ENCODE data around the gene JAM3. TPM values are rescaled to one million over a fixed set of nuclear protein-coding genes. Genes with fewer than 3 reads are reported as not detected.

JAM3 gene
- total and polyA plus RNA-seq, 9 of the 15 experiments (the other 6 are each of a cell fraction or from before 2014, with no cell fraction given), result 0.22 to 0.76 (median 0.40) TPM

- no peak overlapping the region for H3K9ac ChIP-seq (ENCODE audit: insufficient read depth in 1 of 2, low read depth in 2 of 2, low read length in 2 of 2)
- no peak overlapping the region for H3K4me3 ChIP-seq
- H3K27ac ChIP-seq (ENCODE audit: extremely low read depth, low read depth, low read length), result no peak overlapping the region
- no peak overlapping the region for H2AFZ ChIP-seq (ENCODE audit: low read depth, low read length)
- no peaks in the 10 kb centered on the region for H3K36me3 ChIP-seq (ENCODE audit: control insufficient read depth, insufficient read depth, low read length)
- H3K27me3 ChIP-seq (ENCODE audit: control insufficient read depth in 2 of 2, insufficient read depth in 2 of 2, low read length in 2 of 2), result peaks cover 36 to 91% of the 10 kb centered on the region in 2 experiments
- DNase-seq (ENCODE audit: extremely low read depth in 1 of 4, low spot score in 3 of 4) (no peak), ATAC-seq (no peak), FAIRE-seq (no peak)
- no peaks in the 10 kb centered on the region for H4K20me1 ChIP-seq (replicated peaks; ENCODE audit: control insufficient read depth, insufficient read depth, low read length)
- H3K4me1 ChIP-seq (replicated peaks in 1 of 2; ENCODE audit: control insufficient read depth in 2 of 2, insufficient read depth in 2 of 2, low read length in 2 of 2), result peaks cover 0 to 6% of the 10 kb centered on the region in 2 experiments; a peak in 2 of 5 replicates
- H3K9me3 ChIP-seq (replicated peaks; ENCODE audit: control insufficient read depth, insufficient read depth, low read depth, low read length), result no peaks in the 10 kb centered on the region
- 0% methylated on average over 8 of the region's 8 CpGs for WGBS (ENCODE audit: insufficient coverage, low coverage, missing lambda C conversion rate)
- ChIA-PET CTCF (ENCODE audit: low intra/inter-chr PET ratio) (no interaction called here), POLR2A (interaction anchor here (0.7 to 1.3 kb wide), 2 partner anchors 10 to 26 kb away, joined by 3 to 4 read pairs; no protein-coding TSS in a partner anchor)
- no peaks in the 10 kb centered on the region for H3K9me1 ChIP-seq (ENCODE audit: control insufficient read depth, insufficient read depth, low read length)
- in situ Hi-C loops (cut with MboI) (no loop called here), intact Hi-C loops (cut with micrococcal nuclease) (no loop called here)
- BruUV-seq (replicated peaks), result no TSS peak
- H3K4me2 ChIP-seq (ENCODE audit: insufficient read depth, low read length), result no peak overlapping the region
- no peaks in the 10 kb centered on the region for H3K79me2 ChIP-seq (ENCODE audit: control insufficient read depth, insufficient read depth, low read length)
- TF ChIP-seq MTA2 (IDR thresholded peaks at IDR 0.05; ENCODE audit: low read depth) (no peak), SNIP1 (IDR thresholded peaks at IDR 0.05; ENCODE audit: low read depth) (no peak), CAMTA2 (CRISPR knock-in tag; conservative IDR thresholded peaks at IDR 0.05) (no peak), HDAC1 (IDR thresholded peaks at IDR 0.05) (no peak), ARNT (IDR thresholded peaks at IDR 0.05) (no peak), SIRT6 (IDR thresholded peaks at IDR 0.05; ENCODE audit: low read depth, low read length) (no peak), RFX5 (IDR thresholded peaks at IDR 0.05; ENCODE audit: low read depth, low read length) (no peak), TAF1 (IDR thresholded peaks at IDR 0.05; ENCODE audit: control insufficient read depth, extremely low read depth, insufficient read depth, low read length, severe bottlenecking) (no peak), ETV5 (CRISPR knock-in tag; IDR thresholded peaks at IDR 0.05; ENCODE audit: low read depth) (no peak), CXXC5 (CRISPR knock-in tag; IDR thresholded peaks at IDR 0.05) (no peak), PTRF (tag; IDR thresholded peaks at IDR 0.05) (no peak), HMGN3 (IDR thresholded peaks at IDR 0.05; ENCODE audit: borderline replicate concordance, extremely low read depth, insufficient read length, low read depth, low read length) (no peak)
- TF ChIP-seq, protein P1, sequence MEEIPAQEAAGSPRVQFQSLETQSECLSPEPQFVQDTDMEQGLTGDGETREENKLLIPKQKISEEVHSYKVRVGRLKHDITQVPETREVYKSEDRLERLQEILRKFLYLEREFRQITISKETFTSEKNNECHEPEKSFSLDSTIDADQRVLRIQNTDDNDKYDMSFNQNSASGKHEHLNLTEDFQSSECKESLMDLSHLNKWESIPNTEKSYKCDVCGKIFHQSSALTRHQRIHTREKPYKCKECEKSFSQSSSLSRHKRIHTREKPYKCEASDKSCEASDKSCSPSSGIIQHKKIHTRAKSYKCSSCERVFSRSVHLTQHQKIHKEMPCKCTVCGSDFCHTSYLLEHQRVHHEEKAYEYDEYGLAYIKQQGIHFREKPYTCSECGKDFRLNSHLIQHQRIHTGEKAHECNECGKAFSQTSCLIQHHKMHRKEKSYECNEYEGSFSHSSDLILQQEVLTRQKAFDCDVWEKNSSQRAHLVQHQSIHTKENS (CRISPR knock-in tag; IDR thresholded peaks at IDR 0.05), result no peak
- TF ChIP-seq, protein P2, sequence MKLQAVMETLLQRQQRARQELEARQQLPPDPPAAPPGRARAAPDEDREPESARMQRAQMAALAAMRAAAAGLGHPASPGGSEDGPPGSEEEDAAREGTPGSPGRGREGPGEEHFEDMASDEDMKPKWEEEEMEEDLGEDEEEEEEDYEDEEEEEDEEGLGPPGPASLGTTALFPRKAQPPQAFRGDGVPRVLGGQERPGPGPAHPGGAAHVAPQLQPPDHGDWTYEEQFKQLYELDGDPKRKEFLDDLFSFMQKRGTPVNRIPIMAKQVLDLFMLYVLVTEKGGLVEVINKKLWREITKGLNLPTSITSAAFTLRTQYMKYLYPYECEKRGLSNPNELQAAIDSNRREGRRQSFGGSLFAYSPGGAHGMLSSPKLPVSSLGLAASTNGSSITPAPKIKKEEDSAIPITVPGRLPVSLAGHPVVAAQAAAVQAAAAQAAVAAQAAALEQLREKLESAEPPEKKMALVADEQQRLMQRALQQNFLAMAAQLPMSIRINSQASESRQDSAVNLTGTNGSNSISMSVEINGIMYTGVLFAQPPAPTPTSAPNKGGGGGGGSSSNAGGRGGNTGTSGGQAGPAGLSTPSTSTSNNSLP (IDR thresholded peaks at IDR 0.05; ENCODE audit: borderline replicate concordance, low read depth, low read length), result no peak
- TF ChIP-seq, protein P3, sequence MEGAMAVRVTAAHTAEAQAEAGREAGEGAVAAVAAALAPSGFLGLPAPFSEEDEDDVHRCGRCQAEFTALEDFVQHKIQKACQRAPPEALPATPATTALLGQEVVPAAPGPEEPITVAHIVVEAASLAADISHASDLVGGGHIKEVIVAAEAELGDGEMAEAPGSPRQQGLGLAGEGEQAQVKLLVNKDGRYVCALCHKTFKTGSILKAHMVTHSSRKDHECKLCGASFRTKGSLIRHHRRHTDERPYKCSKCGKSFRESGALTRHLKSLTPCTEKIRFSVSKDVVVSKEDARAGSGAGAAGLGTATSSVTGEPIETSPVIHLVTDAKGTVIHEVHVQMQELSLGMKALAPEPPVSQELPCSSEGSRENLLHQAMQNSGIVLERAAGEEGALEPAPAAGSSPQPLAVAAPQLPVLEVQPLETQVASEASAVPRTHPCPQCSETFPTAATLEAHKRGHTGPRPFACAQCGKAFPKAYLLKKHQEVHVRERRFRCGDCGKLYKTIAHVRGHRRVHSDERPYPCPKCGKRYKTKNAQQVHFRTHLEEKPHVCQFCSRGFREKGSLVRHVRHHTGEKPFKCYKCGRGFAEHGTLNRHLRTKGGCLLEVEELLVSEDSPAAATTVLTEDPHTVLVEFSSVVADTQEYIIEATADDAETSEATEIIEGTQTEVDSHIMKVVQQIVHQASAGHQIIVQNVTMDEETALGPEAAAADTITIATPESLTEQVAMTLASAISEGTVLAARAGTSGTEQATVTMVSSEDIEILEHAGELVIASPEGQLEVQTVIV (CRISPR knock-in tag; IDR thresholded peaks at IDR 0.05; ENCODE audit: borderline replicate concordance), result no peak
- TF ChIP-seq, protein P4, sequence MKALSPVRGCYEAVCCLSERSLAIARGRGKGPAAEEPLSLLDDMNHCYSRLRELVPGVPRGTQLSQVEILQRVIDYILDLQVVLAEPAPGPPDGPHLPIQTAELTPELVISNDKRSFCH (CRISPR knock-in tag; IDR thresholded peaks at IDR 0.05), result no peak
- TF ChIP-seq, protein P4 (tag; IDR thresholded peaks at IDR 0.05), result no peak
Observed at GRCh38 chr11:134041349-134041748, 27.5 kb upstream of the JAM3 start.
